Rectal smooth muscle tissue (tissue), 1 donor: ENCODE data around the gene CDK13.
A peak's percentile ranks its signal among the peaks of the same experiment; 100 is the strongest.

Source experiments
- H3K27ac ChIP-seq: one replicate; pipeline ENCODE4 v1.7.0; 2013; ENCODE audit warnings: low read depth, low read length, inconsistent platforms
- H3K27me3 ChIP-seq: one replicate; pipeline ENCODE4 v1.7.0; 2013; ENCODE audit warnings: low read length; ENCODE audit not compliant: control insufficient read depth, insufficient read depth
- H3K36me3 ChIP-seq: one replicate; pipeline ENCODE4 v1.7.0; 2013; ENCODE audit warnings: low read length; ENCODE audit not compliant: control insufficient read depth, insufficient read depth
- H3K4me1 ChIP-seq: one replicate; pipeline ENCODE4 v1.7.0; 2013; ENCODE audit warnings: low read length; ENCODE audit not compliant: control insufficient read depth, insufficient read depth
- H3K4me3 ChIP-seq: one replicate; pipeline ENCODE4 v1.7.0; 2013; ENCODE audit warnings: low read length
- H3K9ac ChIP-seq: one replicate; pipeline ENCODE4 v1.7.0; 2013; ENCODE audit warnings: low read length

Gene CDK13

DNA sequence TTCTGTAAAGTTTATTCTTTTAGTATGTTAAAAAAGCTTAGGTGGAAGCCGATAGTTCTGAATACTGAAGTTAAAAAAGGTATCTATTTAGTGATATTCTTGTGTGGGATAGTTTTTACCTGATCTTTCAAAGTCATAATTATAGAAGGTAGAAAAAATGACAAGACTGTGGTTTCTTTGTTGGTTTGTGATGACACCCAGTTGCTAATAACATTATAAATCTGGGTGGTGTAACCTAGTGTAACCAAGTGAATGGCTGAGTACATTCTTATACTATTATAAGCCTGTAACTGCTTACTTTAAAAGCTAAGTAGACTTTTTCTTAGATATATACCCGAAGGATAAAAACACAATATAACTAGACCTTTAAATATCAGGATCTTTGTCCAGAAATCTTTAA lies 2.3 kb downstream of the CDK13 start:
- H3K27me3 ChIP-seq: no peaks in the 10 kb centered on the region
- peaks cover 16% of the 10 kb centered on the region for H3K4me1 ChIP-seq
- H3K27ac ChIP-seq: peak overlapping the region; percentile 97
- H3K36me3 ChIP-seq: peaks cover 2% of the 10 kb centered on the region
- H3K9ac ChIP-seq: no peak overlapping the region
- H3K4me3 ChIP-seq: peak overlapping the region; percentile 95

DNA sequence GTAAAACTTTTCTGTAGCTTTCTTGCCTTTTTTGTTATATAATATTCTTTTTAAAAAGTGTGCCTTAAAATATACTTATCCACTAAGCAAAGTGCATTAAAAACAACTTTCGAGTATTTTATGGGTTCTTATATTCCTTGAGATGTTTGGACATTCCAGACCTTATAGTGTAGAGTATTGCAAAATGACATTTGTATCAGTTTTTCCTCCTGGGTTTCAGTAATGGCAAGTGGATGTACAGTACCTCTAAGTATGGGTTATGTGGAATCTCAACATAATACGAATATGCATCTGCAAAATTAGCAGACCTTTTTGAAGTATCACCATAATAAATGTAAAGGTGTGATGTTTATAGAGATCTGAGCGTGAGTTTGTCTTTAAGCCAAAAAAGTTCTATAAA lies 2.7 kb downstream of the CDK13 start:
- Histone ChIP-seq H3K4me1 (peaks cover 16% of the 10 kb centered on the region), H3K9ac (no peak overlapping the region), H3K36me3 (peaks cover 2% of the 10 kb centered on the region), H3K27ac (no peak overlapping the region), H3K4me3 (peak overlapping the region; percentile 95), H3K27me3 (no peaks in the 10 kb centered on the region)

DNA sequence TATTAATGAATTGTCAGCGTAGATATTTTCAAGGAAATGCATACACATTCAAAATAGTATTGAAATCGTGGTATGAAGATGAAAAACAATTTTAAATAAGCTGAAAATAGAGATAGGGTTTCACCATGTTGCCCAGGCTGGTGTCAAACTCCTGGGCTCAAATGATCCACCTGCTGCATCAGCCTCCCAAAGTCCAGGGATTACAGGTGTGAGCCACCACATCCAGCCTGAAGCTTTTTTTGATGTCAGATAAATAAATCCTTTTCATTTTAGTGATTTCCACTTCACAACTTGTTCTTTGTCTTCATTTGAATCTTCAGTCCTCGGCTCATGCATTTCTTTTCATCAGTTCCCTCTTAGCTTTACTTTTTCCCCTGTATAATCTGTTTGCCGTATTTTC lies 4.6 kb downstream of the CDK13 start:
- H3K4me1 ChIP-seq: peaks cover 12% of the 10 kb centered on the region
- no peak overlapping the region for H3K9ac ChIP-seq
- no peak overlapping the region for H3K27ac ChIP-seq
- peak overlapping the region; percentile 27 for H3K4me3 ChIP-seq
- H3K36me3 ChIP-seq: no peaks in the 10 kb centered on the region
- no peaks in the 10 kb centered on the region for H3K27me3 ChIP-seq

DNA sequence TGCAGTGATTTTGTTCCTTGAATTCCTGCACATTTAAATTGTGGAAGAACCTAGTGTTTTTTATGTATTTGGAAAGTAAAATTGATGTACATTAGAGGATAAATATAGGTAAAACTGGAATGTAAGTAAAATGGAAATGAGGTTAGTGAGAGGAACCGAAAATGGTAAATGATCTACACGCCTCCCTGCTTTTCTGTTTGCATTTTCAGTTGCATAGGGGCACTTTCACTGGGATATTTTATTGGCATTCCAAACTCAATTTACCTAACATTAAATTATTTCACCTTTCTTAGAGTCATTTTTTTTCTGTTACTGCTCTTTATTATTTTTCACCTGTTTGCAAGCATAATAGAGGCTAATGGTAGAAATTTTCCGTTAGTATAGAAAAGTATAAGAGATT lies 8.0 kb downstream of the CDK13 start:
- H3K9ac ChIP-seq: no peak overlapping the region
- H3K4me3 ChIP-seq: no peak overlapping the region
- H3K27ac ChIP-seq: no peak overlapping the region
- H3K4me1 ChIP-seq: peaks cover 9% of the 10 kb centered on the region
- H3K36me3 ChIP-seq: no peaks in the 10 kb centered on the region
- H3K27me3 ChIP-seq: no peaks in the 10 kb centered on the region

DNA sequence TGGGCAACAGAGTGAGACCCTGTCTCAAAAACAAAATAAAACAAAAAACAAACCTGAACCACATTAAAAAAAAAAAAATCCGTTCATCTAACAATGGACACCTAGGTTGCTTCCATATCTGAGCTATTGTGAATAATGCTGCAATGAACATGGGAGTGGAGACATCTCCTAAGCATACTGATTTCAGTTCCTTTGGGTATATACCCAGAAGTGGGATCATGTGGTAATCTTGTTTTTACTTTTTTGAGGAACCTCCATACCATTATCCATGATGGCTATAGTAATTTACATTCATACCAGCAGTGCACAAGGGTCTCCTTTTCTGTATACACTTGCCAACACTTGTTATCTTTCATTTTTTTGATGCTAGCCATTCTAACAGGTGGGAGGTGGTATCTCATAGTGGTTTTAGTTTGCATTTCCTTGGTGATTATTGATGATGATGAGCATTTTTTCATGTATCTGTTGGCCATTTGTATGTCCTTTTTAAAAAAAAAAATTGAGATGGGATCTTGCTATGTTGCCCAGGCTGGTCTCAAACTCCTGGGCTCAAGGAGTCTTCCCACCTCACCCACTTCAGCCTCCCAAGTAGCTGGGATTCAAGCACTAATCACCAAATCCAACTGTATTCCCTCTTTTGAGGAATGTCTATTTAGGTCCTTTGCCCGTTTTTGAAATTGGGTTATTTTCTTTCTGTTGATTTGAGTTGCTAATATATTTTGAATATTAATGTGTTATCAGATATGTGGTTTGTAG lies 17.5 kb downstream of the CDK13 start:
- no peaks in the 10 kb centered on the region for H3K36me3 ChIP-seq
- no peak overlapping the region for H3K9ac ChIP-seq
- no peak overlapping the region for H3K27ac ChIP-seq
- H3K27me3 ChIP-seq: no peaks in the 10 kb centered on the region
- H3K4me3 ChIP-seq: no peak overlapping the region
- H3K4me1 ChIP-seq: peaks cover 3% of the 10 kb centered on the region

DNA sequence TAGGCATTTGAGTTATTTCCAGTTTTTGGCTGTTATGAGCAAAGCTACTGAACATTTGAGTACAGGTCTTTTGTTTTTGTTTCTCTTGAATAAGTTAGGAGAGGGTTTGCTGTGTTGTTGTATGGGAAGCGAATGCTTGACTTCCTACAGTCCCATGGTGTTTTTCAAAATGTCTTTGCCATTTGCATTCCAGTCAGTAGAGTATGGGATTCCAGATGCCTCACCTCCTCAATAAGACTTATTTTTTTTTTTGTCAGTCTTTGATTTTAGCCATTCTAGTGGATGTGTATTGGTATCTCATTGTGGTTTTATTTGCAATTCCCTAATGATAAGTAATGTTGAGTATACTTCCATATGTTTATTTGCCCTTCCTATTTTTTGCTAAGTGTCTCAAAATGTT lies 19.4 kb downstream of the CDK13 start:
- Histone ChIP-seq H3K4me1 (peaks cover 3% of the 10 kb centered on the region), H3K4me3 (no peak overlapping the region), H3K36me3 (no peaks in the 10 kb centered on the region), H3K27ac (no peak overlapping the region), H3K27me3 (no peaks in the 10 kb centered on the region), H3K9ac (no peak overlapping the region)

DNA sequence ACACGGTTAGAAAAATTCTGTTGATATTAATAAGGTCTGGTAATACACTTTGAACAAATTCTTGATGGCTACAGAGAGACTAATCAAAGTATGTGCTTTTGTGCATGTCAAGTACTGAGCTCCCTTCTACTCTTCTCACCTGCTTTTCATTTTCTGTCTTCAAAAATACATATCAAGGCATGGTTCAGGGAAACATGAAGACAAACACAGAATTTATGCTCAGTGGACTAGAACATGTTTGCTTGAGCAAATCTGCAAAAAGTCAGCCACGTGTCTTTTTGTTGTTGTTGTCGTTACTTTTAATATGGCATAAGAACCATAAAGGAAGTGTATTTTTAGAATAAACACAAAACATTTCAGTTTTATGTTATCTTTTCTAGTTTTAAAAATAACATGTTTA lies 21.9 kb downstream of the CDK13 start:
- H3K4me3 ChIP-seq: no peak overlapping the region
- no peaks in the 10 kb centered on the region for H3K36me3 ChIP-seq
- H3K27me3 ChIP-seq: no peaks in the 10 kb centered on the region
- H3K9ac ChIP-seq: no peak overlapping the region
- peaks cover 5% of the 10 kb centered on the region for H3K4me1 ChIP-seq
- H3K27ac ChIP-seq: no peak overlapping the region

DNA sequence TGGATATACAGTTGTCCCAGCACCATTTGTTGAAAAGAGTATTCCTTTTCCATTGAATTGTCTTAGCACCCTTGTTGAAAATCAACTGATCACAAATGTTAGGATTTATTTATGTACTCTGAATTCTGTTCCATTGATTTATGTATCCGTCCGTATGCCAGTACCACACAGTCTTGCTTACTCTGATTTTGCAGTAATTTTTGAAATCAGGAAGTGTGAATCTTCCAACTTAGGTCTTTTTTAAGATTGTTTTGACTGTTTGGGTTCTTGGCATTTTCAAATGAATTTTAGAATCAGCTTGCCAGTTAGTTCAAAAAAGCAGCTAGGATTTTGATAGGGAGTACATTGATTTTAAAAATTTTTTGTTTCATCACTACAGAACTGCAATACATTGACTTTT lies 23.7 kb downstream of the CDK13 start:
- no peak overlapping the region for H3K4me3 ChIP-seq
- H3K4me1 ChIP-seq: peaks cover 7% of the 10 kb centered on the region
- no peak overlapping the region for H3K9ac ChIP-seq
- H3K36me3 ChIP-seq: no peaks in the 10 kb centered on the region
- H3K27ac ChIP-seq: no peak overlapping the region
- H3K27me3 ChIP-seq: no peaks in the 10 kb centered on the region

DNA sequence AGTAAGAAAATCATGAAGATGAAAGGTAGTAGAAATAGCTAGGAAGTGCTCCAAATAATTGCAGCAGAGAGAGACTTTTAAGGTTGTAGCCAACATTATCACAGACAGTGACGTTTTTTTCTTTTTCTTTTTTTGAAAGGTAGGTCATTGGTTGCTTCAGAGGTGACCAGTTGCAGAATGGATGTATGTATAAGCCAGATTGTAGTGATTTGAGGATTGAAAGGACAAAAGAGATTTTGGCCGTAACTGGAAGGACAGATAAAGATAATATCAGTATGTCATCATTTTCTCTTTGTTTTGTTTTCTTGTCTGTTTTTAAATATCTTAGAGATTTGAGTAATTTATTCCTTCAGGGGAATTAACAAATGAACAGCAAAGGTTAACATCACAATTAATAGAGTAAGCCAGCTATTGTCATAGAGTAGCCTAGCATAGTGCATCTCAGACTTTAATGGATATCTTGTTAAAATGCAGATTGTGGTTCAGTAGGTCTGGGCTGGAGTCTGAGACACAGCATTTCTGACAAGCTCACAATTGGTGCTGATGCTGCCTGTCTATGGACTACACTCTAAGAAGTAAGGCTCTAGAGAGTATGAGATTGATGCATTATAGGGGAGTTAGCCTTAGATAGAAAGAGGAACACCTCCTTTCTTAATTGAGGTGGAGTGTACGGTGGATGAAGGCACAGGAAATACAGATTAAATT lies 28.3 kb downstream of the CDK13 start:
- Histone ChIP-seq H3K4me1 (peaks cover 3% of the 10 kb centered on the region), H3K9ac (no peak overlapping the region), H3K27ac (no peak overlapping the region), H3K36me3 (no peaks in the 10 kb centered on the region), H3K4me3 (no peak overlapping the region), H3K27me3 (no peaks in the 10 kb centered on the region)

DNA sequence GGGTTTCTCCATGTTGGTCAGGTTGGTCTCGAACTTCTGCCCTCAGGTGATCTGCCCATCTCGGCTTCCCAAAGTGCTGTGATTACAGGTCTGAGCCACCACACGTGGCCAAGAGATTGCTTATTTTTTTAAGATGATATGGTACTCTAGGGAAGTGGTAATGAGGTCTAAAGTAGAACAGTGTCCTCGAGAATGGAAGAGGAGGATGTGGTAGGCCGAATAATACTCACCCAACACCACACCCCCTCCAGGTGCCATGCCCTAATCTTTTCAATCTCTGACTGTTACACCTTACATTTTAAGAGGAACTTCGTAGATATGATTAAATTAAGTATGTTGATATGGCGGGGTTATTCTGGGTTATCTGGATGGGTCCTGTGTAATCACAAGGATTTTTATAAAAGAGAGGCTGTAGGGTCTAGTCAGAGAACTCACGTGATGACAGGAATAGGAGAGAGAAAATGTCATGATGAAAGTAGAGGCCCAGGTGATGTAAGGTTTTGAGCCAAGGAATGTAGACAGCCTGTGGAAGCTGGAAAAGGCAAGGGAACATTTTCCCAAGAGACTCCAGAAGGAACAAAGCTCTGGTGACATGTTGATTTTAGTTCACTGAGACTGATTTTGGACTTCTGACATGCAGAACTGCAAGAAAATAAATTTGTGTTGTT lies 29.5 kb downstream of the CDK13 start:
- no peak overlapping the region for H3K27ac ChIP-seq
- no peaks in the 10 kb centered on the region for H3K36me3 ChIP-seq
- no peak overlapping the region for H3K9ac ChIP-seq
- H3K27me3 ChIP-seq: no peaks in the 10 kb centered on the region
- peaks cover 3% of the 10 kb centered on the region for H3K4me1 ChIP-seq
- no peak overlapping the region for H3K4me3 ChIP-seq

DNA sequence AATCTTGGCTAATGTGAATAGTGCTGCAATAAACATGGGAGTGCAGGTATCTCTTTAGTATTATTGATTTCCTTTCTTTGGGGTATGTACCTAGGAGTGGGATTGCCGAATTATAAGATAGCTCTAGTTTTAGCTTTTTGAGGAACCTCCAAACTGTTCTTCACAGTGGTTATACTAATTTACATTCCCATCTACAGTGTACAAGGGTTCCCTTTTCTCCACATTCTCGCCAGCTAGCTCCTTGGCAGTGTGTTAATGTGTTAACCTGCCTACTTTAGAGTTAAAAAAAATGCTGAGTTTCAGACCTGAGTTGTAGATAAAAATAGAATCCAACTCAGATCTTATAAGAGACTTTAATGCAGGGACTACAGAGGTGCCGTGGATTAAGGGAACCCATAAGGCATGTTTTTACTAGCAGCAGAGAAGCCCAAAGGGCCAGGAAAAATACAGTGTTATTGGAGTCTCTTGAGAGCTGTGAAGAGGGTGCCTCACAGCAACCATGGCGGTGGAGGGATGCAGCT lies 35.4 kb downstream of the CDK13 start:
- H3K4me1 ChIP-seq: no peaks in the 10 kb centered on the region
- no peak overlapping the region for H3K4me3 ChIP-seq
- H3K36me3 ChIP-seq: no peaks in the 10 kb centered on the region
- no peak overlapping the region for H3K9ac ChIP-seq
- no peaks in the 10 kb centered on the region for H3K27me3 ChIP-seq
- no peak overlapping the region for H3K27ac ChIP-seq

DNA sequence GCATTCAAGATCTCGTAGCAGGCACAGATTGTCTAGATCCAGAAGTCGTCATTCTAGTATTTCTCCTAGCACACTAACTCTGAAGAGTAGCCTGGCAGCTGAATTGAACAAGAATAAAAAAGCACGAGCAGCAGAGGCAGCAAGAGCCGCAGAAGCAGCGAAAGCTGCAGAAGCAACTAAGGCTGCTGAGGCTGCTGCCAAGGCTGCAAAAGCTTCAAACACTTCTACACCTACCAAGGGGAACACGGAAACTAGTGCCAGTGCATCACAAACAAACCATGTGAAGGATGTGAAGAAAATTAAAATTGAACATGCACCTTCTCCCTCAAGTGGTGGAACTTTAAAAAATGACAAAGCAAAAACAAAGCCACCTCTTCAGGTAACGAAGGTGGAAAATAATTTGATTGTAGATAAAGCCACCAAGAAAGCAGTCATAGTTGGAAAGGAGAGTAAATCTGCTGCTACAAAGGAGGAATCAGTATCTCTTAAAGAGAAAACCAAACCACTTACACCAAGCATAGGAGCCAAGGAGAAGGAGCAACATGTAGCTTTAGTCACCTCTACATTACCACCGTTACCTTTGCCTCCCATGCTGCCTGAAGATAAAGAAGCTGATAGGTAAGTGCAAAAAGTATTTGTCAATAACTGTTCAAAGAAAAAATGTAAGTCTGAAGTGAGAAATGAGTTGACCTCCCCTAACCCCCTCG lies 37.7 kb downstream of the CDK13 start:
- H3K4me3 ChIP-seq: no peak overlapping the region
- no peaks in the 10 kb centered on the region for H3K27me3 ChIP-seq
- H3K27ac ChIP-seq: no peak overlapping the region
- H3K9ac ChIP-seq: no peak overlapping the region
- no peaks in the 10 kb centered on the region for H3K36me3 ChIP-seq
- no peaks in the 10 kb centered on the region for H3K4me1 ChIP-seq
